H9 (cell line): ENCODE results near the gene PPFIBP2. TPM values are rescaled to one million over a fixed set of nuclear protein-coding genes. Genes with fewer than 3 reads are reported as not detected.

Experiments used
- DNase-seq: peaks from one replicate; pipeline ENCODE4 v3.0.0-alpha.2; 2017
- H2AFZ ChIP-seq: one replicate; pipeline ENCODE4 v1.6.1; 2013; ENCODE audit warnings: mild to moderate bottlenecking, low read length, control low read depth, moderate library complexity
- H2AK5ac ChIP-seq: 2 replicates; pipeline ENCODE4 v1.6.1; 2013; ENCODE audit warnings: low read length, control low read depth, mixed read lengths; ENCODE audit not compliant: insufficient read length
- H2BK120ac ChIP-seq: one replicate; pipeline ENCODE4 v1.6.1; 2013; ENCODE audit warnings: low read depth, mild to moderate bottlenecking, low read length, control low read depth, inconsistent platforms; ENCODE audit not compliant: poor library complexity, severe bottlenecking
- H2BK12ac ChIP-seq: 2 replicates; pipeline ENCODE4 v1.6.1; 2013; ENCODE audit warnings: low read length, control low read depth, mixed read lengths, low read depth; ENCODE audit not compliant: insufficient read length
- H2BK15ac ChIP-seq: 2 replicates; pipeline ENCODE4 v1.6.1; 2013; ENCODE audit warnings: low read depth, low read length, control low read depth
- H2BK20ac ChIP-seq: one replicate; pipeline ENCODE4 v1.6.1; 2013; ENCODE audit warnings: low read depth, mild to moderate bottlenecking, low read length, control low read depth, inconsistent platforms; ENCODE audit not compliant: poor library complexity, severe bottlenecking
- H2BK5ac ChIP-seq: 2 replicates; pipeline ENCODE4 v1.6.1; 2013; ENCODE audit warnings: low read length, control low read depth, mixed read lengths; ENCODE audit not compliant: insufficient read length
- H3K14ac ChIP-seq: 2 replicates; pipeline ENCODE4 v1.6.1; 2013; ENCODE audit warnings: low read length, control low read depth; ENCODE audit not compliant: insufficient read depth
- H3K18ac ChIP-seq: 2 replicates; pipeline ENCODE4 v1.6.1; 2013; ENCODE audit warnings: low read depth, mild to moderate bottlenecking, mixed read lengths, low read length, control low read depth; ENCODE audit not compliant: insufficient read length
- H3K23ac ChIP-seq: 2 replicates; pipeline ENCODE4 v1.6.1; 2013; ENCODE audit warnings: low read length, control low read depth, mixed read lengths, low read depth; ENCODE audit not compliant: insufficient read length
- H3K23me2 ChIP-seq: 2 replicates; pipeline ENCODE4 v1.6.1; 2013; ENCODE audit warnings: low read depth, mild to moderate bottlenecking, mixed read lengths, low read length, control low read depth; ENCODE audit not compliant: insufficient read length, poor library complexity, severe bottlenecking
- H3K27ac ChIP-seq: 2 replicates; pipeline ENCODE4 v1.5.1; 2013; ENCODE audit warnings: low read length, control low read depth, mixed read lengths, low read depth; ENCODE audit not compliant: insufficient read length
- H3K27me3 ChIP-seq: 2 replicates; pipeline ENCODE4 v1.6.1; 2013; ENCODE audit warnings: low read length, control low read depth, inconsistent platforms; ENCODE audit not compliant: insufficient read depth
- H3K4ac ChIP-seq: 2 replicates; pipeline ENCODE4 v1.6.1; 2013; ENCODE audit warnings: low read depth, mild to moderate bottlenecking, control low read depth, inconsistent platforms, low read length, moderate library complexity
- H3K4me1 ChIP-seq: 2 replicates; pipeline ENCODE4 v1.6.1; 2013; ENCODE audit warnings: low read length, control low read depth, inconsistent platforms; ENCODE audit not compliant: insufficient read depth
- H3K4me2 ChIP-seq: 2 replicates; pipeline ENCODE4 v1.6.1; 2013; ENCODE audit warnings: low read length, control low read depth, mixed read lengths; ENCODE audit not compliant: insufficient read length, insufficient read depth
- H3K56ac ChIP-seq: 2 replicates; pipeline ENCODE4 v1.6.1; 2013; ENCODE audit warnings: low read depth, mild to moderate bottlenecking, mixed read lengths, low read length, control low read depth; ENCODE audit not compliant: insufficient read length
- H3K79me1 ChIP-seq: 2 replicates; pipeline ENCODE4 v1.6.1; 2013; ENCODE audit warnings: low read depth, mild to moderate bottlenecking, moderate library complexity, low read length, control low read depth, inconsistent platforms; ENCODE audit not compliant: insufficient read depth, poor library complexity, severe bottlenecking
- H3K79me2 ChIP-seq: 2 replicates; pipeline ENCODE4 v1.6.1; 2013; ENCODE audit warnings: low read length, control low read depth, inconsistent platforms; ENCODE audit not compliant: insufficient read depth
- H3K9ac ChIP-seq: 2 replicates; pipeline ENCODE4 v1.6.1; 2013; ENCODE audit warnings: low read length, control low read depth, mixed read lengths; ENCODE audit not compliant: insufficient read length; ENCODE audit errors: extremely low read depth
- H3K9me3 ChIP-seq: one replicate; pipeline ENCODE4 v1.6.1; 2013; ENCODE audit warnings: low read depth, low read length, inconsistent platforms; ENCODE audit not compliant: control insufficient read depth
- H3T11ph ChIP-seq: one replicate; pipeline ENCODE4 v1.6.1; 2013; ENCODE audit warnings: mild to moderate bottlenecking, low read length, control low read depth, inconsistent platforms
- H4K20me1 ChIP-seq: one replicate; pipeline ENCODE4 v1.6.1; 2013; ENCODE audit not compliant: control insufficient read depth, insufficient read length, insufficient read depth
- H4K5ac ChIP-seq: 2 replicates; pipeline ENCODE4 v1.6.1; 2013; ENCODE audit warnings: low read depth, mild to moderate bottlenecking, mixed read lengths, low read length, control low read depth; ENCODE audit not compliant: insufficient read length
- H4K8ac ChIP-seq: replicated peaks from 2 replicates; pipeline ENCODE4 v1.6.1; 2013; ENCODE audit warnings: low read length, control low read depth, mixed read lengths, low read depth; ENCODE audit not compliant: insufficient read length
- H4K91ac ChIP-seq: 2 replicates; pipeline ENCODE4 v1.6.1; 2013; ENCODE audit warnings: low read depth, mild to moderate bottlenecking, moderate library complexity, mixed read lengths, low read length, control low read depth; ENCODE audit not compliant: insufficient read length
- H3K27ac Mint-ChIP-seq, 3 experiments: 2 replicates in 2 of 3; 3 replicates in 1 of 3; pipeline ENCODE4 v1.8.0; 2020 to 2021; ENCODE audit warnings: mixed read lengths in 3 of 3, mild to moderate bottlenecking in 1 of 3, moderate library complexity in 1 of 3
- H3K27me3 Mint-ChIP-seq: 2 replicates; pipeline ENCODE4 v1.8.0; 2021; ENCODE audit warnings: low read depth, mild to moderate bottlenecking, moderate library complexity, mixed read lengths
- H3K36me3 Mint-ChIP-seq, 3 experiments: 2 replicates in 2 of 3; 3 replicates in 1 of 3; pipeline ENCODE4 v1.8.0; 2020 to 2021; ENCODE audit warnings: low read depth in 3 of 3, mixed read lengths in 3 of 3; ENCODE audit not compliant: insufficient read depth in 1 of 3
- H3K4me1 Mint-ChIP-seq, 2 experiments: 2 replicates each; pipeline ENCODE4 v1.8.0; 2020; ENCODE audit warnings: mixed read lengths in 2 of 2
- H3K4me3 Mint-ChIP-seq, 2 experiments: 2 replicates in 1 of 2; 3 replicates in 1 of 2; pipeline ENCODE4 v1.8.0; 2020 to 2021; ENCODE audit warnings: mild to moderate bottlenecking in 2 of 2, mixed read lengths in 2 of 2, moderate library complexity in 1 of 2
- H3K9me3 Mint-ChIP-seq, 2 experiments: 2 replicates in 1 of 2; 3 replicates in 1 of 2; pipeline ENCODE4 v1.8.0; 2020; ENCODE audit warnings: mild to moderate bottlenecking in 2 of 2, mixed read lengths in 2 of 2, moderate library complexity in 1 of 2
- WGBS: extraction: QIAGEN DNeasy Blood & Tissue Kit; methylation state at CpG from one replicate; pipeline ENCODE4 v1.1.7; 2013; ENCODE audit warnings: missing lambda C conversion rate, low lambda C conversion rate, mixed read lengths; ENCODE audit not compliant: insufficient read length; ENCODE audit errors: extremely low coverage; 5-methylcytosine and 5-hydroxymethylcytosine counted together
- total RNA-seq: library from RNA; stranded (reverse); gene quantifications from 2 replicates; pipeline ENCODE4 v1.2.1, GENCODE V29; 2021
- TF ChIP-seq, protein P1 (sequence below): fragments of 200-600 bp; sonication (generic); conservative IDR thresholded peaks from 3 replicates; pipeline ENCODE4 v1.8.0; 2021; ENCODE audit warnings: antibody characterized with exemption, mild to moderate bottlenecking

Gene PPFIBP2
- total RNA-seq, 1 experiment from 2014 or later, result 8.3 TPM

DNA sequence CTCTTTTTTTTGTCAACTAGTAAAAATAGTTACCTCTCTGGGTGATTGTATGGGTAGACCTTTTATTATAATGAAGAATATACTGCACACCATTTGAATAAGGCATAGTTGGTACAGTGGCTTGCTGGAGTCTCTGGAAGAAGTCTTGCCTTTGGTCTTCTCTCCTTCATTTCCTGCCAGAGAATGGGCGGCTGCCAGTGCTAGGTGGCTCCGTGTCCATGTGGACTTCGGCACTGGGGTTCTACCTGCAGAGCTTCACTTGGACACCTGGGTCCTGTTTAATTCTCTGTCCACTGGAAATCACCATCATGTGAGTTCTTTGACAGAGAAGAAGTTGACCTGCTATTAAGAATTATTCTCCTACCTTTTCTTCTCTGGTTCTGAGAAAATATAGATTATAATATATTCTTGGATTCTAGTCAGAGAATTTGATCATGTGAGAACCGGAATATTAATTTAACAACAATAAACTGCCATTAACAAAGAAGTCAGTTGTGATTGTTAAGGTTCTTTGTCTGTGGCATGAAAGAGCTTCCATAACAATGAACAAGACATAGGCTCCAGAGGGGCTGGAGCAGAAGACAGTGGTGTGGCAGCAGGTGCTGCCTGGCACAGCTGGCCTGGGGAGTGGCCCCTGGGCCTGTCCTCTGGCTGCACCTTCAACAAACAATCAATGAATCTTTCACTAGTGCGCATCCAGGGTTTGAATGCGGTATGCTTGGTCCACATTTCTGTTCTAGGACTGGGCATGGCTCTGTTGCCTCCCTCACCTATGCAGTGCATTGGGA lies 77.5 kb downstream of the PPFIBP2 start:
- Mint-ChIP-seq H3K27me3 (no peaks in the 10 kb centered on the region), H3K4me3 (no peak overlapping the region), H3K27ac (no peak overlapping the region; a peak in 2 of 7 replicates), H3K4me1 (peaks cover 37 to 49% of the 10 kb centered on the region in 2 experiments), H3K36me3 (peaks cover 0 to 8% (median 0%) of the 10 kb centered on the region in 3 experiments; a peak in 4 of 7 replicates), H3K9me3 (no peaks in the 10 kb centered on the region)
- H2BK20ac ChIP-seq, result no peak overlapping the region
- WGBS, result no CpG with 5 or more reads among the region's 6 CpGs
- no peaks in the 10 kb centered on the region for H3K27me3 ChIP-seq
- no peak overlapping the region for H3K9ac ChIP-seq
- H2AK5ac ChIP-seq, result no peak overlapping the region
- no peak overlapping the region for H3T11ph ChIP-seq
- H3K79me1 ChIP-seq, result no peaks in the 10 kb centered on the region
- H4K91ac ChIP-seq, result no peak overlapping the region
- no peaks in the 10 kb centered on the region for H3K79me2 ChIP-seq
- H2BK12ac ChIP-seq, result no peak overlapping the region
- peaks cover 4% of the 10 kb centered on the region; the same call in 1 of the 2 replicates for H3K4me1 ChIP-seq
- DNase-seq, result no peak
- no peak overlapping the region for H3K4me2 ChIP-seq
- H4K20me1 ChIP-seq, result no peaks in the 10 kb centered on the region
- no peak overlapping the region for H2BK15ac ChIP-seq
- H2AFZ ChIP-seq, result no peak overlapping the region
- H3K27ac ChIP-seq, result no peak overlapping the region
- no peaks in the 10 kb centered on the region for H3K23me2 ChIP-seq
- TF ChIP-seq, protein P1, sequence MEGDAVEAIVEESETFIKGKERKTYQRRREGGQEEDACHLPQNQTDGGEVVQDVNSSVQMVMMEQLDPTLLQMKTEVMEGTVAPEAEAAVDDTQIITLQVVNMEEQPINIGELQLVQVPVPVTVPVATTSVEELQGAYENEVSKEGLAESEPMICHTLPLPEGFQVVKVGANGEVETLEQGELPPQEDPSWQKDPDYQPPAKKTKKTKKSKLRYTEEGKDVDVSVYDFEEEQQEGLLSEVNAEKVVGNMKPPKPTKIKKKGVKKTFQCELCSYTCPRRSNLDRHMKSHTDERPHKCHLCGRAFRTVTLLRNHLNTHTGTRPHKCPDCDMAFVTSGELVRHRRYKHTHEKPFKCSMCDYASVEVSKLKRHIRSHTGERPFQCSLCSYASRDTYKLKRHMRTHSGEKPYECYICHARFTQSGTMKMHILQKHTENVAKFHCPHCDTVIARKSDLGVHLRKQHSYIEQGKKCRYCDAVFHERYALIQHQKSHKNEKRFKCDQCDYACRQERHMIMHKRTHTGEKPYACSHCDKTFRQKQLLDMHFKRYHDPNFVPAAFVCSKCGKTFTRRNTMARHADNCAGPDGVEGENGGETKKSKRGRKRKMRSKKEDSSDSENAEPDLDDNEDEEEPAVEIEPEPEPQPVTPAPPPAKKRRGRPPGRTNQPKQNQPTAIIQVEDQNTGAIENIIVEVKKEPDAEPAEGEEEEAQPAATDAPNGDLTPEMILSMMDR, result no peak
- no peaks in the 10 kb centered on the region for H3K9me3 ChIP-seq
- H3K4ac ChIP-seq, result no peak overlapping the region
- H2BK5ac ChIP-seq, result no peak overlapping the region
- no peak overlapping the region for H4K5ac ChIP-seq
- H4K8ac ChIP-seq, result no peak overlapping the region
- H3K14ac ChIP-seq, result no peak overlapping the region
- no peak overlapping the region for H2BK120ac ChIP-seq
- no peak overlapping the region for H3K56ac ChIP-seq
- H3K23ac ChIP-seq, result no peak overlapping the region
- no peak overlapping the region for H3K18ac ChIP-seq
